ENCODE results near the gene SFXN3. TPM values are rescaled to one million over a fixed set of nuclear protein-coding genes. Genes with fewer than 3 reads are reported as not detected.

Gene SFXN3
- total RNA-seq: 41.3 and 44.3 TPM in 2 replicates

GRCh38 chr10:101031128-101031795 is at the start of gene SFXN3, which contains the start of gene PDZD7:
SFXN3 (plus strand) TSS chr10:101031234; CDS start chr10:101034695, 3,461 bp downstream.
PDZD7 (minus strand) TSS chr10:101031129; CDS start chr10:101030219, 910 bp downstream.
- H3K27ac Mint-ChIP-seq: peak within 1 kb of the TSS; percentile 94
- peaks cover 21% of the 10 kb centered on the region for H3K27me3 Mint-ChIP-seq (ENCODE audit: low read depth)
- intact Hi-C loops (cut with micrococcal nuclease): loop anchor here (1.0 to 5.0 kb wide), 2 partner anchors 29 to 321 kb away; partner anchors contain the start of gene BTRC
- H3K4me1 Mint-ChIP-seq (ENCODE audit: low read depth): peaks cover 15% of the 10 kb centered on the region
- H3K36me3 Mint-ChIP-seq (ENCODE audit: low read depth): peaks cover 15% of the 10 kb centered on the region
- peak within 1 kb of the TSS; percentile 85 for H3K4me3 Mint-ChIP-seq (ENCODE audit: low read depth)
- peak; percentile 94 for DNase-seq (ENCODE audit: low spot score)
- H3K9me3 Mint-ChIP-seq: no peaks in the 10 kb centered on the region

- Mint-ChIP-seq H3K36me3 (ENCODE audit: low read depth) (peaks cover 13% of the 10 kb centered on the region), H3K4me1 (ENCODE audit: low read depth) (peaks cover 10% of the 10 kb centered on the region), H3K27ac (no peak overlapping the region)
Observed at GRCh38 chr10:100982916-100983830, 47.9 kb upstream of the SFXN3 start.

GRCh38 chr10:100983868-100984671 is 47.0 kb upstream of the SFXN3 start:
- DNase-seq (ENCODE audit: low spot score): no peak
- H3K27me3 Mint-ChIP-seq (ENCODE audit: low read depth): no peaks in the 10 kb centered on the region
- H3K9me3 Mint-ChIP-seq: no peaks in the 10 kb centered on the region
- no peak overlapping the region for H3K4me3 Mint-ChIP-seq (ENCODE audit: low read depth)
- H3K27ac Mint-ChIP-seq: no peak overlapping the region
- H3K36me3 Mint-ChIP-seq (ENCODE audit: low read depth): peaks cover 13% of the 10 kb centered on the region
- intact Hi-C loops (cut with micrococcal nuclease): no loop called here
- H3K4me1 Mint-ChIP-seq (ENCODE audit: low read depth): peaks cover 10% of the 10 kb centered on the region

More at GRCh38 chr10:100982916-100983830, 47.9 kb upstream of the SFXN3 start:
- intact Hi-C loops (cut with micrococcal nuclease): no loop called here
- Mint-ChIP-seq H3K4me3 (ENCODE audit: low read depth) (no peak overlapping the region), H3K9me3 (no peaks in the 10 kb centered on the region), H3K27me3 (ENCODE audit: low read depth) (no peaks in the 10 kb centered on the region)
- DNase-seq (ENCODE audit: low spot score): no peak

GRCh38 chr10:100984672-100985177 is 46.3 kb upstream of the SFXN3 start:
- intact Hi-C loops (cut with micrococcal nuclease): no loop called here
- peaks cover 20% of the 10 kb centered on the region for H3K36me3 Mint-ChIP-seq (ENCODE audit: low read depth)
- no peaks in the 10 kb centered on the region for H3K9me3 Mint-ChIP-seq
- H3K27me3 Mint-ChIP-seq (ENCODE audit: low read depth): no peaks in the 10 kb centered on the region
- no peak overlapping the region for H3K27ac Mint-ChIP-seq
- no peak overlapping the region for H3K4me3 Mint-ChIP-seq (ENCODE audit: low read depth)
- H3K4me1 Mint-ChIP-seq (ENCODE audit: low read depth): peaks cover 10% of the 10 kb centered on the region
- DNase-seq (ENCODE audit: low spot score): no peak

- DNase-seq (ENCODE audit: low spot score): no peak
- intact Hi-C loops (cut with micrococcal nuclease): no loop called here
- H3K36me3 Mint-ChIP-seq (ENCODE audit: low read depth): peaks cover 24% of the 10 kb centered on the region
- peaks cover 11% of the 10 kb centered on the region for H3K4me1 Mint-ChIP-seq (ENCODE audit: low read depth)
- no peaks in the 10 kb centered on the region for H3K27me3 Mint-ChIP-seq (ENCODE audit: low read depth)
- no peaks in the 10 kb centered on the region for H3K9me3 Mint-ChIP-seq
- peak overlapping the region; percentile 6 for H3K4me3 Mint-ChIP-seq (ENCODE audit: low read depth)
- no peak overlapping the region for H3K27ac Mint-ChIP-seq
Observed at GRCh38 chr10:100985336-100985735, 45.7 kb upstream of the SFXN3 start.

GRCh38 chr10:100986623-100986951 is 44.4 kb upstream of the SFXN3 start:
- no peaks in the 10 kb centered on the region for H3K9me3 Mint-ChIP-seq
- intact Hi-C loops (cut with micrococcal nuclease): no loop called here
- no peak for DNase-seq (ENCODE audit: low spot score)
- H3K4me3 Mint-ChIP-seq (ENCODE audit: low read depth): peak overlapping the region; percentile 96
- no peaks in the 10 kb centered on the region for H3K27me3 Mint-ChIP-seq (ENCODE audit: low read depth)
- H3K36me3 Mint-ChIP-seq (ENCODE audit: low read depth): peaks cover 36% of the 10 kb centered on the region
- no peak overlapping the region for H3K27ac Mint-ChIP-seq
- H3K4me1 Mint-ChIP-seq (ENCODE audit: low read depth): peaks cover 15% of the 10 kb centered on the region

- Mint-ChIP-seq H3K36me3 (ENCODE audit: low read depth) (peaks cover 36% of the 10 kb centered on the region), H3K4me3 (ENCODE audit: low read depth) (peak within 1 kb of the TSS; percentile 96), H3K9me3 (no peaks in the 10 kb centered on the region), H3K4me1 (ENCODE audit: low read depth) (peaks cover 15% of the 10 kb centered on the region), H3K27ac (peak within 1 kb of the TSS; percentile 77), H3K27me3 (ENCODE audit: low read depth) (no peaks in the 10 kb centered on the region)
- intact Hi-C loops (cut with micrococcal nuclease): loop anchor here (1.0 kb wide), 1 partner anchor 10 kb away; no protein-coding TSS in a partner anchor
- peak; percentile 77 for DNase-seq (ENCODE audit: low spot score)
Observed at GRCh38 chr10:100986952-100987684, 43.9 kb upstream of the SFXN3 start, which contains the start of the genes MRPL43 and TWNK. MRPL43 (minus strand) TSS chr10:100987497; CDS start chr10:100987443, 54 bp downstream. TWNK (plus strand) TSS chr10:100987543; CDS start chr10:100988211, 668 bp downstream.

- H3K27me3 Mint-ChIP-seq (ENCODE audit: low read depth): no peaks in the 10 kb centered on the region
- peaks cover 15% of the 10 kb centered on the region for H3K4me1 Mint-ChIP-seq (ENCODE audit: low read depth)
- peaks cover 39% of the 10 kb centered on the region for H3K36me3 Mint-ChIP-seq (ENCODE audit: low read depth)
- H3K4me3 Mint-ChIP-seq (ENCODE audit: low read depth): peak overlapping the region; percentile 96
- no peaks in the 10 kb centered on the region for H3K9me3 Mint-ChIP-seq
- DNase-seq (ENCODE audit: low spot score): no peak
- intact Hi-C loops (cut with micrococcal nuclease): loop anchor here (1.0 kb wide), 1 partner anchor 10 kb away; no protein-coding TSS in a partner anchor
- H3K27ac Mint-ChIP-seq: peak overlapping the region; percentile 77
Observed at GRCh38 chr10:100987685-100988049, 43.4 kb upstream of the SFXN3 start.

GRCh38 chr10:100988166-100988565 is 42.9 kb upstream of the SFXN3 start:
- Mint-ChIP-seq H3K4me1 (ENCODE audit: low read depth) (peaks cover 15% of the 10 kb centered on the region), H3K9me3 (no peaks in the 10 kb centered on the region), H3K36me3 (ENCODE audit: low read depth) (peaks cover 44% of the 10 kb centered on the region), H3K27me3 (ENCODE audit: low read depth) (no peaks in the 10 kb centered on the region), H3K27ac (no peak overlapping the region), H3K4me3 (ENCODE audit: low read depth) (peak overlapping the region; percentile 96)
- DNase-seq (ENCODE audit: low spot score): no peak
- intact Hi-C loops (cut with micrococcal nuclease): no loop called here

- H3K4me1 Mint-ChIP-seq (ENCODE audit: low read depth): peaks cover 15% of the 10 kb centered on the region
- H3K4me3 Mint-ChIP-seq (ENCODE audit: low read depth): peak overlapping the region; percentile 34
Observed at GRCh38 chr10:100989088-100989487, 41.9 kb upstream of the SFXN3 start.

GRCh38 chr10:100993986-100994708 is 36.9 kb upstream of the SFXN3 start:
- H3K27ac Mint-ChIP-seq: no peak overlapping the region
- no peaks in the 10 kb centered on the region for H3K9me3 Mint-ChIP-seq
- H3K27me3 Mint-ChIP-seq (ENCODE audit: low read depth): no peaks in the 10 kb centered on the region
- intact Hi-C loops (cut with micrococcal nuclease): no loop called here
- peaks cover 50% of the 10 kb centered on the region for H3K36me3 Mint-ChIP-seq (ENCODE audit: low read depth)
- H3K4me3 Mint-ChIP-seq (ENCODE audit: low read depth): no peak overlapping the region
- peaks cover 20% of the 10 kb centered on the region for H3K4me1 Mint-ChIP-seq (ENCODE audit: low read depth)
- no peak for DNase-seq (ENCODE audit: low spot score)

More at GRCh38 chr10:100989088-100989487, 41.9 kb upstream of the SFXN3 start:
- peaks cover 52% of the 10 kb centered on the region for H3K36me3 Mint-ChIP-seq (ENCODE audit: low read depth)
- intact Hi-C loops (cut with micrococcal nuclease): no loop called here
- no peak for DNase-seq (ENCODE audit: low spot score)
- no peaks in the 10 kb centered on the region for H3K27me3 Mint-ChIP-seq (ENCODE audit: low read depth)
- H3K9me3 Mint-ChIP-seq: no peaks in the 10 kb centered on the region
- no peak overlapping the region for H3K27ac Mint-ChIP-seq

All from activated T-helper 2 cell treated with anti-CD3 and anti-CD28 coated beads, Interferon-gamma antibody, Interleukin-2, Interleukin-4, amounts not matched to agents 10 μg/mL and 5 μg/mL and 100 μg/mL, durations not matched to agents 14 hours and 24 hours and 36 hours (primary cell).